ENCODE data around the gene TGDS.
"Not testable (repeated sequence)": the region's sequence is repeated elsewhere in the genome, so short reads cannot be mapped to it uniquely, and the experiment has no call there.

Gene TGDS

DNA sequence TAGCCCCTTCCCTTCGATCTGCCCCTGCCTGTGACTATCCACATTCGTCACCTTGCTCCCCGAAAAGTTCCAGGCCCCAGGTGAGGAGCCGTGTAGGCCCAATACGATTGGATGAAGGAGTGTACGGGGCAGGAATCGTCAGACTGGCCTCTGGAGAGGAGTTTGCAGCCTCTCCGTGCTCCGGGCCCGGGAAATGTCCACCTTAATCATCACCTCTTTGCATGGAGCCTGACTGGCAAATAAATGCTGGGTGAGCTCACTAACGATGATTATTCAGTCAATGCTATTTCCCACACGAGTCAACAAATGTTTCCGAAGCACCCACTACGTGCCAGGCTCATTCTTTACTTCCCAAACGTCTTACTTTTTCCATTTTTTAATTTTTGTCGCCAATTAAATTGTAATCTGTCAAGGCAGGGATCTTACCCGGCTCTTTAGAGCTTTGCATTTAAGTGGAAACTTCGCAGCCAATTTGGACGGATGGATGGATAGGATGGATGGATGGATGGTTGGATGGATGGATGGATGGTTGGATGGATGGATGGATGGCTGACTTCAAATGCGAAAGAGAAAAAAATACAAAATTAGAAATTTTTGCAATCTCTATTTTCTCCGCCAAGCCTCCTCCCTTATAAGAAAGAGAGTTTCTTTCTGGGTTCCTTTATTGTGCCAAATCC, 45.8 kb downstream of the TGDS start:
- no peak for DNase-seq (ENCODE audit: low spot score)

DNA sequence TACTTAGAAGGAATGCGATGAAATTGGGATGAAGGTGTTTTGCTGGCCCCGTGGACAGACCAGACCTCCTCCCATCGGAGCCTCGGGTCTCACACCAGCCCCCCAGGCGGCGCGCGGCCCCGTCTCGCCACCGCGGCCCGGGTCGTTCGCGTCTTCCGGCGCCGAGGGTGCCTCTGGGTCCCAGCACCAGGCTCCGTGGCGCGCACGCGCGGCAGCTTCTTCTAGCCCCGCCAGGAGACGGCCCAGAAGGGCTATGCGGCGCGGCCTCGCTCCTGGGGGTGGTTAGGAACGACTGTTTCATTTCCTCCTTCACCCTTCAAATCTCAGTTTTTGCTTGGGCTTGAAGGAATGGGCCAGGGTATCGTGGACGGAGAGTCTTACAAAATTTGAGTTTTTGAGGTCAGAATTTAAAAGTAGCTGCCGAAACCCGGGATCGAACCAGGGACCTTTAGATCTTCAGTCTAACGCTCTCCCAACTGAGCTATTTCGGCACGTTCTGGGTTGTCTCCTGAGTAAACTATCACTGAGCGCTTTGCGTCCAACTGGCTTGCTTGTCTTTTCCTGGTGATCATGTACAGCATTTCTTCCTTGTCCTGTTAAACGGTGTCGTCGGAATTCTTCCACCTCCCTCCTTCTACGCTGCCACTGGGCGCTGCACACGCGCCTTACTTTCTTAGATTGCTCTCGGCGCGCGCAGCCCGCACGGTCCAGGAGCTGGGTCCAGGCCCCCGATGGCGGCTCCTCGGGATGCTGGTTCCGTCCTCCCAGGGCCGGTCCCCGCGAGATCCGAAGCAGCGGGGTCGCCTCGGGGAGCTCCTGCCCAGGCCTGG, 46.5 kb downstream of the TGDS start:
- DNase-seq (ENCODE audit: low spot score) = peak; percentile 93

DNA sequence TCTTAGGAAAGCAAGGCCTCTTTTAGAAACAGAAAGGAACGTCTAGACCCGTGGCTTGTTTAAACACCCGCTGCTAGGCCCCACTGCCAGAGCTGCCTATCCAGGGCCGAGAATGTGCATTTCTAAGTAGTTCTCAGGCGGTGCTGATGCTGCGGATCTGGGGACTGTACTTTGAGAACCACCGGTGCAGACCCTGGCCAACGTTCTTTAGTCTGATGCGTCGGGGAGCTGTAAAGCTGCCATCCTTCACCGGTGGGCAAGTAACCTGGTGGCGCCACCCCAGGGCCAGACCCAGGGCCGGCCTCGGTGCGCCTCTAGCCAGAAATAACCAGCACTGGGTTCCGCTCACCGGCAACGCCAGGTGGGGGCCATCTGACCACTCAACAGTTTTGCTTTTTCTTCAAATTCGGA, 47.1 kb downstream of the TGDS start:
- DNase-seq (ENCODE audit: low spot score) = no peak

DNA sequence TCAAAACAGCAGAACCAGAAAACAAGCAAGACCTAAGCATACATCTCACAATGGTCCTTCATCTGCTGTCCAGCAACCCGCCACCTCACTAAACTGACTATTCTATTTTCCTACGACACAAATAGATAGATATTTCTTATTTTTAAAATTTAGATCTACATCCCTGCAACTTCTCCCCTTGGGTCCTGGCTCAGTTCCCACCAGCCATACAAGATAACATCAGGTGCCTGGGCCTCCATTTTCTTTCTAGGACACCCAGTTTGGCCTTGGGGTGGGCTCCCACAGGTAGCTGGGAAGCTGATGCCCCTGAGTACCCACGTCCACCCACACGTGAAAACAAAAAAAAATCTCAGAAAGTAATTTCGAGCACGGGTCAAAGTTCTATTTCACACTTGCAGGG, 47.6 kb downstream of the TGDS start:
- no peak for DNase-seq (ENCODE audit: low spot score)

DNA sequence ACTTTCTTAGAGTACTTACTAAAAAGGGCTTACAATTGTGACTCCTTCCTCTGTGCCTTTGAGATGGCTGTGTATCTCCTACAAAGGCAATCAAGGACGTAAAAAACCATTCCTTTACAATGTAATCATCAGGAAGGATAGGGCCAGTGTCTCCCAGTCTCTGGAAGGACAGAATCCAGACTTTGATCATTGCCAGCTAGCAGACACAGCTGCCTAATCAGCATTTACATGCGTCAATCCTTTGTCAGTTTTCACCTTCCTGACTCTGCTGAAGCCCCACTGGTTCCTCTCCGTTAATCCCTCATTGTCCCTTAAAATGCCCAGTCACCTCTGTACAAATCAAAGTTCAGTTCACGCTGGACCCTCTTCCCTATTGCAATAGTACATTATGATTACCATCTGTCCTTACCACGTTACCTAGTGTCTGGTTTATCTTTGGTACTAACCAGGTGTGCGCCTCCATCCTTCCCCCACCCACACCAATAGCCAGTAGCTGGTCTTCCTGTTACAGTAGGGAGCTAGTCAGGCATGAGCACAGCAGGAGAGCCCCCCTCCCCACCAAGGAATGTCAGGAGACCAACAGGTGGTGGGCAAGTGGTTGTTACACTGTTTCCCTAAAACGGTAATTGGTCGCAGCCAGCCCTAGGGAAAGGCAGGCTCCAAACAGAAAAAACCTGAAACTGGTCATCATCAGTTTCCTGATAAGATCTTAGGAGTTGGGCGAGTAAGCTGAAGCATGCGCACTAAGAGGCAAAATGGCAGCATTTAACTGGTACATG, 49.7 kb downstream of the TGDS start:
- DNase-seq (ENCODE audit: low spot score) = no peak

DNA sequence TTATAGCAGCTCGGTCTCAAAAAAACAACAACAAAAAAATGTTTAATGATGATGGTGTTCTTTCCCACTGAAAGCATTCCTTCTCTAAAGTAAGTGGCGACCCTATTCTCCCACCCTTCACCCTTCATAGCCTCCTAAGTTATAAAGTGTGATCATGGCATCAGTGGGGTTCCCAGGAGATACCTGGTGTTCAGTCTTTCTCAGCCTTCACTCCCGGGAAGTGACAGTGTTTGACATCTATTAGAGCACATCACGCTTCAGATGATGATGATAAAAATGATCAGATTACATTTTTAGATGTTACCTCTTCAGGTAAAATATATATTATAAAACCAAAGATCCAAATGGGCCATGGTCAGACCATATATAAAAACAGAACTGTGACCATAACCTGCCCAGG, 51.0 kb downstream of the TGDS start:
- no peak for DNase-seq (ENCODE audit: low spot score)

DNA sequence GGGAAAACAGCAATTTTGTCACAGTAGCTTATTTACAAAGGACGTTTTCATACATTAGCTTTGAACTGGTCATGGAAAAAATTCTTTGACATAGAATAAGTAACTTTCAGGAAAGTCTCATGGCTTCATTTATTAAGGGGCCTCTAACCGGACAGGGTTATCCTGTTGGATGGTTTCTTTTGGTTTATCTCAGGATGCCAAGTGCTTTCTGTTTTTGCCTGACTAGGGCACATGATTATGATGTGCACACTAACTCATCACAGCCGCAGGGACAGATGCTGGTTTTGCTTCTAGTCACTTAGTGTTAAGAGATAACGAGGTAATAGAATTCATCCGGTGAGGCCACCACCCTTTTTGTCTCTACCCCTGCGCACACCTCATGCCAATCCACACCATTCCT, 53.0 kb downstream of the TGDS start:
- no peak for DNase-seq (ENCODE audit: low spot score)

DNA sequence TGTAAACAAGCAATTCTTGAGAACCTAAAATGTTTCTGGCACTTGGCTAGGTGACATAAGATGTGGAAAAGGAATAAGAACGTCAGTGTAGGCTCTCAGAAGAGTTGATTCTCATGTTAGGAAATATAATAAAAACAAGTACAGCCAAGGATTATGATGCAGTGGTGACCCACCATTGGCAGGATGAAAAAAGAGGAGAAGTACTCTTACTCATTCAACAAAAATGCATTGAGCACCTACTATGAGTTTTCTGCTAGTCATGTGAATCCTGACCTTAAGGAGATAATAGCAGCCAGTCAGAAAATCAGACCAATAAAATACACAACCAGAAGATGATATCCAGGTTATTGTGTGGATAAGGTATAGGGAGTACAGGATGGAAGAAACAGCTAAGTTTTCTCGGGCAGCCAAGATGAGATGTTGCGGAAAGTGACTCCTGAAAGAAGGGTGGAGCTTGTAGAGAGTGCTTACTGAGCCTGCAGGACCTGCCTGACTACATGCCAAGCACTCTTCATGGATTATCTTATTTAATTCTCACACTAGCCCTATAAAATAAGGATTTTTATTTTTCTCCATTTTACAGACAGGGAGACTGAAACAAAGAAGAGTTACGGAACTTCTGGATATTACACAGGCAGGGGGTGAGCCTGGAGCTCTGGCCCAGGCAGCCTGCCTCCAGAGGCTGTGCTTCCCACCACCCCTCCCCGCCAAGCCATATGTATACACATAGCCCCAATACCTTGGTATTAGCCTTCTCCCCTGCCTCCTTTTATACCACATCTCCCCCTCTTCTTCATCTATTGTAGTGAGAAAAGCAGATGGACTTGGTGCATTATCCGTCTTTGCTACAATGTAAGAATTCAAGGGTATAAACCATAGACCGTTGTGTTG, 58.0 kb downstream of the TGDS start:
- no peak for DNase-seq (ENCODE audit: low spot score)

DNA sequence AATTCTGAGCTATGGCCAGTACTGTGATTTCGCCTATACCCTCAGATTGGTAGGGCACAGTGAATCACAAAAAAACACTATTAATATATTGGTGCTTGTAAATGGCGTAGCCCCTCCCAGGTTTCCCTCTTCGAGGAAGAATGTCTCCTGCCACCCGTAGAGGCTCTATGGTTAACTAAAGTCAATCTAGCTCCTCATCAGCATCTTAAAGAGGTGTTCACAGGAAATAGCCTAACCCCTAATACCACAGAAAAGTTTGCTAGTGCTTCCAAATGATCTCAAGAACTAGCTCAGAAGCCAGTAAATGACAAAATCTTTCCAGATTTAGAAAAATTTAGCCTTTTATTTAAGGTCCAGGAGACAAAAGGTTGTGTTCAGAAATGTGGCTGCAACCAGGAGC, 60.2 kb downstream of the TGDS start:
- no peak for DNase-seq (ENCODE audit: low spot score)

DNA sequence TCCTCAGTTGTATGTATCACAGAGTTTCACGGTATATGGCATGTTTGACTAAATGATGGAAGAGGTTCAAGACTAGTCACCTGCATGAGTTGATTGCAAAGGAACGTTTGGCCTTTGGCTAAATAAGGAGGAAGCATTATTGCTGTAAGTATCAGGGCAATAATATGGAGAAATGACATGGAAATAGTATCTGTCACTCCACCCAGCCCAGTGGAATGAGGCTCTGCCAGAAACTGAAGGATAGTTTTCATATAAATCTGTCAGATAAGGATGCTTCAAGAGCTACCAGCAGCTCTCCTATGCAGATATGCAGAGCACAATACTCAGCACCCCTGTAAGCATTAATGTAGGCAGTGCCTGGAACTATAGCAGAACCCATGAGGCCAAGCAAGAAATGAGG, 60.7 kb downstream of the TGDS start:
- no peak for DNase-seq (ENCODE audit: low spot score)

DNA sequence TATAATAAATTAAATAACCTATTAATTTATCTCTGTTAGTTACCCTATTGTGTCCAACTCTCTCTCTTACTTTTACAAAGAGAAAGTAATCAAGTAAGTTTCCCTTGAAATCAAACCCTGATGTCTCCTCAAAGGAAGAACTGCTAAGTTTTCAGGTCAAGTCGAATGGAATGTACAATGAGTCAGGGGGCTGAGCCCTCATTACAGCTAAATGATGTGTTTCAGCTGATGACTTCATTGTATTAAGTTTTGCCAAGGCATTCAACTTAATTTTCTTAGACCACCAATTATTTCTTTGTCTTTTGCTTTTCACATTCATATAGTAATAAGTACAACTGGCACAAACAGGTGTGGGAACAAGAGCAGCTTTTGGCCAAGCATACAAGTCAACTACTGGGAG, 61.8 kb downstream of the TGDS start:
- no peak for DNase-seq (ENCODE audit: low spot score)

DNA sequence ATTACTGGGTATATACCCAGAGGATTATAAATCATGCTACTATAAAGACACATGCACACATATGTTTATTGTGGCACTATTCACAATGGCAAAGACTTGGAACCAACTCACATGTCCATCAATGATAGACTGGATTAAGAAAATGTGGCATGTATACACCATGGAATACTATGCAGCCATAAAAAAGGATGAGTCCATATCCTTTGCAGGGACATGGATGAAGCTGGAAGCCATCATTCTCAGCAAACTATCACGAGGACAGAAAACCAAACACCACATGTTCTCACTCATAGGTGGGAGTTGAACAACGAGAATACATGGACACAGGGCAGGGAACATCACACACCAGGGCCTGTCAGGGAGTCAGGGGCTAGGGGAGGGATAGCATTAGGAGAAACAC, 63.7 kb downstream of the TGDS start:
- DNase-seq (ENCODE audit: low spot score) = not testable (repeated sequence)

DNA sequence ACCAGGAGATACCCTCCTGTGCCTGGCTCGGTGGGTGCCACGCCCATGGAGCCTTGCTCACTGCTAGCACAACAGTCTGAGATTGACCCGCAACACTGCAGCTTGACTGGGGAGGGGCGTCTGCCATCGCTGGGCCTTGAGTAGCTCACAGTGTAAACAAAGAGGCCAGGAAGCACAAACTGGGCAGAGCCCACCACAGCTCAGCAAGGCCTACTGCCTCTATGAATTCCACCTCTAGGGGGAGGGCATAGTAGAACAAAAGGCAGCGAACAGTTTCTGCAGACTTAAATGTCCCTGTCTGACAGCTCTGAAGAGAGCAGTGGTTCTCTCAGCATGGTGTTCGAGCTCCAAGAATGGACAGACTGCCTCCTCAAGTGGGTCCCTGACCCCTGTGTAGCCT, 69.0 kb downstream of the TGDS start:
- not testable (repeated sequence) for DNase-seq (ENCODE audit: low spot score)

DNA sequence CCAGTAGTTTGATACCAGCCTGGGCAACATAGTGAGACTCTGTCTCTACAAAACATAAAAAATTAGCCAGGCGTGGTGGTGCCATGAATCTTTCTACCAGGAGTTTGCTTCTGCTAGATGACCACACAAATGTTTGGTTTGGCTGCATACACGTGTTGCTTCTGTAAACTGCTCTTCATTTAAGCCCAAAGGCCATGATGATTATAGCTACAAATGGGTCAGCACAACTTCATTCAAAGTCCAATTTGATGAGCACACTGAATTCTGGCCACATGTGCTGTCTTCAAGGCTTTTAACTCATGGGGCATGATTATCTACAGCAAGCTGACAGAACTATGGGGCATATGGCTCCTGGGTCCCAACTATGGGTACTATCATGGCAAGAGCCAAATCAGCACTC, 70.2 kb downstream of the TGDS start:
- no peak for DNase-seq (ENCODE audit: low spot score)

DNA sequence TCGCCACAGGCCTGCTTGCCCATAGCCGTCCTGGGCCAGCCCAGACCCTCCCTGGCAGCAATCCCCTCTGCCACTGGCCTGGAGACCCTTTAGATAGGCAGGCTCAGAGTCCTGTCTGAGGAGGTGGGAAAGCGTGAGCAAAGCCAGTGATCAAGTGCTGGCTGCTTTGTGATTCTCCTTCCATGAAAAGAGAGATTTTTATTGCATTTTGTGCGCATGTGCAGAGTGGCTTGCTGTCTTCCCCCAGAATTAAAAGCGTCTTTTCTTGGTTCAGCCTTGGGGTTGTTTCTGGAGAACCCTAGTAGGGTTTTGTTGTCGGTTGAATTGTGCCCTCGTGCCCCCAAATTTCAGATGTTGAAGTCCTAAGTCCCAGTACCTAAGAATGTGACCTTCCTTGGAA, 71.5 kb downstream of the TGDS start:
- no peak for DNase-seq (ENCODE audit: low spot score)
